HepG2 (cell line): ENCODE measurements around the gene FBLN5. TPM values are rescaled to one million over a fixed set of nuclear protein-coding genes. Genes with fewer than 3 reads are reported as not detected.
"Not testable (repeated sequence)": the region's sequence is repeated elsewhere in the genome, so short reads cannot be mapped to it uniquely, and the experiment has no call there.

ENCODE experiments used
- ATAC-seq: fragments of 200-7000 bp; cut with Tn5 transposase; 3 replicates; pipeline ENCODE4 v1.9.1; 2020; ENCODE audit warnings: mild to moderate bottlenecking, moderate library complexity
- BruUV-seq: library from RNA; stranded (reverse); fragments of 400-500 nt; replicated peaks from 2 replicates; lab custom pipeline; 2021; lab: Mats Ljungman, UMichigan
- CTCF ChIA-PET: fragments of 300-600 bp; formaldehyde crosslinking; extraction: SDS; loops from one replicate; lab custom pipeline; 2021; ENCODE audit warnings: low total read pairs, inconsistent platforms, low intra/inter-chr PET ratio; lab: Yijun Ruan, JAX
- POLR2A ChIA-PET: fragments of 350-600 bp; sonication (Branson Sonifier 250); formaldehyde crosslinking; loops from one replicate; lab custom pipeline; 2020; ENCODE audit warnings: antibody characterized with exemption, inconsistent platforms; lab: Yijun Ruan, JAX
- DNase-seq: peaks from one replicate; pipeline ENCODE4 v3.0.0-alpha.2; 2015; ENCODE audit warnings: low spot score
- FAIRE-seq: peaks from 3 replicates; lab custom pipeline; 2011; peaks lifted over from hg19 to GRCh38; lab: Jason Lieb, UNC
- H2AFZ ChIP-seq: one replicate; pipeline ENCODE4 v1.6.1; 2011; ENCODE audit warnings: low read length, inconsistent platforms
- H3K27ac ChIP-seq: fragments of 300-600 bp; 3 replicates; pipeline ENCODE4 v1.8.0; 2011; ENCODE audit warnings: mixed run types, mild to moderate bottlenecking, mixed read lengths, low read length, inconsistent platforms; ENCODE audit not compliant: insufficient read depth; ENCODE audit errors: extremely low read length
- H3K27me3 ChIP-seq, 2 experiments: fragments of 200-600 bp in 1 of 2; 2 replicates in 1 of 2; 3 replicates in 1 of 2; pipeline versions ENCODE4 v1.6.0 to v1.8.0; 2011; ENCODE audit warnings: low read length in 2 of 2, mild to moderate bottlenecking in 2 of 2, moderate library complexity in 2 of 2, inconsistent platforms in 1 of 2; ENCODE audit not compliant: insufficient read depth in 2 of 2, control insufficient read depth in 1 of 2
- H3K36me3 ChIP-seq, 2 experiments: fragments of 200-600 bp in 1 of 2; replicated peaks in 1 of 2; 2 replicates in 1 of 2; 3 replicates in 1 of 2; pipeline versions ENCODE4 v1.5.1 to v1.8.0; 2011; ENCODE audit warnings: low read length in 2 of 2, inconsistent platforms in 1 of 2; ENCODE audit not compliant: insufficient read depth in 2 of 2, control insufficient read depth in 1 of 2
- H3K4me1 ChIP-seq: 2 replicates; pipeline ENCODE4 v1.5.1; 2012; ENCODE audit warnings: low read length, inconsistent platforms; ENCODE audit not compliant: insufficient read depth
- H3K4me2 ChIP-seq: 2 replicates; pipeline ENCODE4 v1.6.0; 2011; ENCODE audit warnings: low read depth, low read length, inconsistent platforms
- H3K4me3 ChIP-seq, 3 experiments: fragments of 200-600 bp in 1 of 3; sonication (generic), shearing (Covaris generic) in 1 of 3; replicated peaks in 1 of 3; 2 replicates each; pipeline ENCODE4 v1.5.1; 2011 to 2016; ENCODE audit warnings: low read length in 3 of 3, inconsistent platforms in 2 of 3, low read depth in 2 of 3, mild to moderate bottlenecking in 2 of 3, control low read depth in 1 of 3, mixed read lengths in 1 of 3; ENCODE audit not compliant: insufficient read depth in 1 of 3
- H3K79me2 ChIP-seq: one replicate; pipeline ENCODE4 v1.6.1; 2011; ENCODE audit warnings: low read length, inconsistent platforms; ENCODE audit not compliant: insufficient read depth
- H3K9ac ChIP-seq: 2 replicates; pipeline ENCODE4 v1.6.0; 2011; ENCODE audit warnings: mild to moderate bottlenecking, low read depth, low read length, inconsistent platforms; ENCODE audit not compliant: insufficient read depth
- H3K9me3 ChIP-seq: 2 replicates; pipeline ENCODE4 v1.5.1; 2012; ENCODE audit warnings: mild to moderate bottlenecking, low read length
- H4K20me1 ChIP-seq: 2 replicates; pipeline ENCODE4 v1.6.0; 2011; ENCODE audit warnings: inconsistent platforms, mild to moderate bottlenecking, low read length, moderate library complexity; ENCODE audit not compliant: insufficient read depth
- BCL6 ChIP-seq: IDR thresholded peaks from 2 replicates; pipeline ENCODE4 v1.6.1; 2016; ENCODE audit warnings: missing genetic modification reagents, missing compliant biosample characterization
- ELF4 ChIP-seq: sonication (generic); formaldehyde crosslinking; IDR thresholded peaks from 2 replicates; pipeline ENCODE4 v1.5.0; 2020; ENCODE audit warnings: missing genetic modification reagents, mild to moderate bottlenecking, moderate library complexity, borderline replicate concordance
- SSRP1 ChIP-seq: IDR thresholded peaks from 2 replicates; pipeline ENCODE4 v1.6.1; 2016; ENCODE audit warnings: control low read depth
- ZNF7 ChIP-seq: IDR thresholded peaks from 2 replicates; pipeline ENCODE4 v1.6.1; 2016; ENCODE audit warnings: missing biosample characterization, missing genetic modification reagents
- ZNF782 ChIP-seq: sonication (generic); formaldehyde crosslinking; IDR thresholded peaks from 2 replicates; pipeline ENCODE4 v1.4.0; 2020; ENCODE audit warnings: missing genetic modification reagents, mild to moderate bottlenecking, borderline replicate concordance
- WGBS: methylation state at CpG from one replicate; pipeline ENCODE4 v1.1.6; 2017; ENCODE audit warnings: low lambda C conversion rate; 5-methylcytosine and 5-hydroxymethylcytosine counted together
- in situ Hi-C: cut with HindIII; loops from 2 replicates; pipeline ENCODE4 v1.10.0; 2017; ENCODE audit warnings: low pct_unique_long_range_greater_than_20kb; ENCODE audit not compliant: extremely low pct_ligation_motif_present
- intact Hi-C: fragments of 100-400 bp; cut with micrococcal nuclease; formaldehyde crosslinking; loops from one replicate; pipeline ENCODE4 v1.10.0; 2022; ENCODE audit not compliant: unreplicated experiment
- polyA plus RNA-seq, 8 experiments: library from polyadenylated mRNA; depleted of rRNA in 3 of 8; stranded (reverse) in 7 of 8; unstranded in 1 of 8; fragments of >200 nt; fragmentation: Illumina TruSeq in 4 of 8; extraction: Trizol in 4 of 8; gene quantifications; 2 replicates each; pipeline versions ENCODE4 v1.2.1 to v1.2.3, GENCODE V29; 2011 to 2016; ENCODE audit warnings: low read depth in 4 of 8, missing spikeins in 1 of 8, mixed read lengths in 1 of 8; ENCODE audit not compliant: insufficient read depth in 1 of 8
- total RNA-seq, 5 experiments: library from RNA; depleted of rRNA; stranded (reverse); fragments of >200 nt; fragmentation: Illumina TruSeq; extraction: Trizol; gene quantifications; 2 replicates each; pipeline ENCODE4 v1.2.3, GENCODE V29; 2016; ENCODE audit warnings: low read depth in 1 of 5
- TF ChIP-seq, protein P1 (sequence below): sonication (generic); formaldehyde crosslinking; IDR thresholded peaks from 2 replicates; pipeline ENCODE4 v1.5.0; 2020; ENCODE audit warnings: mild to moderate bottlenecking, missing genetic modification reagents, moderate library complexity
- TF ChIP-seq, protein P2 (sequence below): IDR thresholded peaks from 2 replicates; pipeline ENCODE4 v1.6.1; 2016; ENCODE audit warnings: mild to moderate bottlenecking

FBLN5 gene
- total and polyA plus RNA-seq, 2 of the 13 experiments (the other 11 are each of a cell fraction or from before 2014, with no cell fraction given) = 0.38 to 0.77 TPM

DNA sequence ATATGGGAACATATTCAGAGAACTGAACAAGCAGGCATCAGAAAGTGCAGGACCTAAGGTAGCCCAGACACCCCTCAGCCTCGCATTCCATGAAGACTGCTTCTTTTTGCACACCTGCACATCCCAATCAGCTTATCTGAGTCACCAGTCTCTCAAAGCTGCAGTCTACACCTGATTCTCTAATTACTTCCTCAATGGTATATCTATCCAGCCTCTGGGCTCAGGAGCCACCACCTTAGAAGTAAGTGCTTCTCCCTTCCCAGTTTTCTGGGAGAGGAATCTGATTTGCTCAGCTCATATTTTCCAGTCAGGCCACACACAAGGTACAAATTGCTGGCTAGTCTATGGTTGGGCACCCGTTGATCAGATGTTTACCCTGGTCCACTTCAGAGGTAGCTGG is 101.8 kb downstream of the FBLN5 start (continued):
- no peak for TF ChIP-seq ZNF782 (CRISPR knock-in tag)
- TF ChIP-seq, protein P1, sequence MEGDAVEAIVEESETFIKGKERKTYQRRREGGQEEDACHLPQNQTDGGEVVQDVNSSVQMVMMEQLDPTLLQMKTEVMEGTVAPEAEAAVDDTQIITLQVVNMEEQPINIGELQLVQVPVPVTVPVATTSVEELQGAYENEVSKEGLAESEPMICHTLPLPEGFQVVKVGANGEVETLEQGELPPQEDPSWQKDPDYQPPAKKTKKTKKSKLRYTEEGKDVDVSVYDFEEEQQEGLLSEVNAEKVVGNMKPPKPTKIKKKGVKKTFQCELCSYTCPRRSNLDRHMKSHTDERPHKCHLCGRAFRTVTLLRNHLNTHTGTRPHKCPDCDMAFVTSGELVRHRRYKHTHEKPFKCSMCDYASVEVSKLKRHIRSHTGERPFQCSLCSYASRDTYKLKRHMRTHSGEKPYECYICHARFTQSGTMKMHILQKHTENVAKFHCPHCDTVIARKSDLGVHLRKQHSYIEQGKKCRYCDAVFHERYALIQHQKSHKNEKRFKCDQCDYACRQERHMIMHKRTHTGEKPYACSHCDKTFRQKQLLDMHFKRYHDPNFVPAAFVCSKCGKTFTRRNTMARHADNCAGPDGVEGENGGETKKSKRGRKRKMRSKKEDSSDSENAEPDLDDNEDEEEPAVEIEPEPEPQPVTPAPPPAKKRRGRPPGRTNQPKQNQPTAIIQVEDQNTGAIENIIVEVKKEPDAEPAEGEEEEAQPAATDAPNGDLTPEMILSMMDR (CRISPR knock-in tag) = no peak

DNA sequence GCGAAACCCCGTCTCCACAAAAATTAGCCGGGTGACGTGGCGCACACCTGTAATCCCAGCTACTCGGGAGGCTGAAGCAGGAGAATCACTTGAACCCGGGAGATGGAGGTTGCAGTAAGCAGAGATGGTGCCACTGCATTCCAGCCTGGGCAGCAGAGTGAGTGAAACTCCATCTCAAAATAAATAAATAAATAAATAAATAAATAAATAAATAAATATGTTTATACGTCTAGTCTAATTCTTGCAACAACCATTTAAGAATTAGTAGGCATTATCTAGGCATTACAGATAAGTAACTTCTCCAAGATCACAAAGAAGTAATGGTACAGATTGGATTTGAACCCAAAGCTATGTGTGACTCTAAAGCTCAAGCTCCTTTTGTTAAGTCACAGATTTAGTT is 102.4 kb downstream of the FBLN5 start:
- H4K20me1 ChIP-seq, intact Hi-C loops, H3K27ac ChIP-seq, H3K9me3 ChIP-seq, H3K4me2 ChIP-seq, in situ Hi-C loops, H2AFZ ChIP-seq, H3K79me2 ChIP-seq, CTCF ChIA-PET, BruUV-seq, H3K27me3 ChIP-seq, POLR2A ChIA-PET, H3K4me1 ChIP-seq, H3K4me3 ChIP-seq, H3K9ac ChIP-seq, FAIRE-seq, DNase-seq, ATAC-seq, H3K36me3 ChIP-seq: not testable (repeated sequence)
- 43% methylated on average over 6 of the region's 8 CpGs for WGBS

DNA sequence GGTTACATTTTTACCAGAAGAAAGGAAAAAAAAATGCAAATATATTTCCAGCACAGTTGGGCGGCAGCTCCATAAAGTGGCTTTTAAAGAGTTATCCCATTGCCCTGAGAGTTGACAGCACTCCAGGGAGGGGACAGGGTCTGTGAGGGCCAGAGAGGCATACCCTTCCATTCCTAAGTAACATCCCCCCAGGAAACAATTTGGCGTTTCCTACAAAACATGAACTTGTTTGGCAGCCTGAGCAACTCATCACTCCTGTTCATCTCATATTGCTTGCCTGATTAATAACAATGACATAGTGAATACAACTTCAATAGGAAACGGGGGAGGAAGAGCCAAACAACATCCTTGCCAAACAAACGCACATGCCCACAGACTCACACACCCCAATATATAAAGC is 103.5 kb downstream of the FBLN5 start:
- Histone ChIP-seq H3K4me3 (no peak overlapping the region), H3K36me3 (no peaks in the 10 kb centered on the region), H2AFZ (no peak overlapping the region), H3K79me2 (no peaks in the 10 kb centered on the region), H3K9me3 (no peaks in the 10 kb centered on the region), H4K20me1 (no peaks in the 10 kb centered on the region), H3K4me2 (no peak overlapping the region), H3K9ac (no peak overlapping the region), H3K27ac (no peak overlapping the region), H3K27me3 (no peaks in the 10 kb centered on the region; a peak in 1 of 5 replicates), H3K4me1 (no peaks in the 10 kb centered on the region)
- no TSS peak for BruUV-seq
- in situ Hi-C loops (no loop called here), intact Hi-C loops (no loop called here)
- POLR2A ChIA-PET = no interaction called here
- no peak for ATAC-seq
- CTCF ChIA-PET = no interaction called here
- DNase-seq = no peak
- TF ChIP-seq BCL6 (CRISPR knock-in tag) (no peak), ELF4 (CRISPR knock-in tag) (no peak), ZNF7 (CRISPR knock-in tag) (no peak), SSRP1 (CRISPR knock-in tag) (no peak)
- TF ChIP-seq, protein P2, sequence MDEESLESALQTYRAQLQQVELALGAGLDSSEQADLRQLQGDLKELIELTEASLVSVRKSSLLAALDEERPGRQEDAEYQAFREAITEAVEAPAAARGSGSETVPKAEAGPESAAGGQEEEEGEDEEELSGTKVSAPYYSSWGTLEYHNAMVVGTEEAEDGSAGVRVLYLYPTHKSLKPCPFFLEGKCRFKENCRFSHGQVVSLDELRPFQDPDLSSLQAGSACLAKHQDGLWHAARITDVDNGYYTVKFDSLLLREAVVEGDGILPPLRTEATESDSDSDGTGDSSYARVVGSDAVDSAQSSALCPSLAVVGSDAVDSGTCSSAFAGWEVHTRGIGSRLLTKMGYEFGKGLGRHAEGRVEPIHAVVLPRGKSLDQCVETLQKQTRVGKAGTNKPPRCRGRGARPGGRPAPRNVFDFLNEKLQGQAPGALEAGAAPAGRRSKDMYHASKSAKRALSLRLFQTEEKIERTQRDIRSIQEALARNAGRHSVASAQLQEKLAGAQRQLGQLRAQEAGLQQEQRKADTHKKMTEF (CRISPR knock-in tag) = no peak
- FAIRE-seq = no peak
- 55% methylated on average over 3 of the region's 4 CpGs for WGBS
